HEK293 (cell line): Measurements from ENCODE around the gene SPC24.

ENCODE experiments used
- KLF9 ChIP-seq: fragments of 450-650 bp; formaldehyde crosslinking; IDR thresholded peaks from 2 replicates; pipeline ENCODE4 v1.5.1; 2016; ENCODE audit warnings: missing biosample characterization, missing genetic modification characterization, low read depth
- REST ChIP-seq: fragments of 450-650 bp; formaldehyde crosslinking; IDR thresholded peaks from 2 replicates; pipeline ENCODE4 v1.5.1; 2016; ENCODE audit warnings: missing biosample characterization, missing genetic modification characterization
- YY1 ChIP-seq: fragments of 450-650 bp; formaldehyde crosslinking; IDR thresholded peaks from 2 replicates; pipeline ENCODE4 v1.5.1; 2018; ENCODE audit warnings: missing biosample characterization, missing genetic modification characterization
- ZBTB1 ChIP-seq: fragments of 450-650 bp; formaldehyde crosslinking; IDR thresholded peaks from 2 replicates; pipeline ENCODE4 v1.5.1; 2016; ENCODE audit warnings: missing biosample characterization, missing genetic modification characterization
- ZBTB17 ChIP-seq: fragments of 450-650 bp; formaldehyde crosslinking; IDR thresholded peaks from 2 replicates; pipeline ENCODE4 v1.5.1; 2016; ENCODE audit warnings: missing biosample characterization, missing genetic modification characterization
- ZNF121 ChIP-seq: fragments of 450-650 bp; formaldehyde crosslinking; IDR thresholded peaks from 2 replicates; pipeline ENCODE4 v1.5.1; 2016; ENCODE audit warnings: missing biosample characterization, missing genetic modification characterization
- ZNF23 ChIP-seq: fragments of 450-650 bp; formaldehyde crosslinking; IDR thresholded peaks from 2 replicates; pipeline ENCODE4 v1.5.1; 2016; ENCODE audit warnings: missing biosample characterization, missing genetic modification characterization, borderline replicate concordance
- ZNF248 ChIP-seq: fragments of 450-650 bp; formaldehyde crosslinking; IDR thresholded peaks from 2 replicates; pipeline ENCODE4 v1.5.1; 2017; ENCODE audit warnings: missing biosample characterization, missing genetic modification characterization
- ZNF426 ChIP-seq: fragments of 450-650 bp; formaldehyde crosslinking; IDR thresholded peaks from 2 replicates; pipeline ENCODE4 v1.5.1; 2017; ENCODE audit warnings: missing biosample characterization, missing genetic modification characterization, mild to moderate bottlenecking, inconsistent platforms, moderate library complexity
- ZNF624 ChIP-seq: fragments of 450-650 bp; formaldehyde crosslinking; IDR thresholded peaks from 2 replicates; pipeline ENCODE4 v1.5.1; 2017; ENCODE audit warnings: missing biosample characterization, missing genetic modification characterization
- ZNF76 ChIP-seq: fragments of 450-650 bp; formaldehyde crosslinking; IDR thresholded peaks from 2 replicates; pipeline ENCODE4; 2016; ENCODE audit warnings: low read depth, missing biosample characterization, missing genetic modification characterization, borderline replicate concordance
- TF ChIP-seq, protein P1 (sequence below): fragments of 450-650 bp; formaldehyde crosslinking; IDR thresholded peaks from 2 replicates; pipeline ENCODE4 v1.5.1; 2016; ENCODE audit warnings: missing biosample characterization, missing genetic modification characterization
- TF ChIP-seq, protein P2 (sequence below): sonication (generic); formaldehyde crosslinking; IDR thresholded peaks from 2 replicates; pipeline ENCODE4 v1.8.1; 2022; ENCODE audit warnings: mild to moderate bottlenecking, moderate library complexity, missing genetic modification reagents

DNA sequence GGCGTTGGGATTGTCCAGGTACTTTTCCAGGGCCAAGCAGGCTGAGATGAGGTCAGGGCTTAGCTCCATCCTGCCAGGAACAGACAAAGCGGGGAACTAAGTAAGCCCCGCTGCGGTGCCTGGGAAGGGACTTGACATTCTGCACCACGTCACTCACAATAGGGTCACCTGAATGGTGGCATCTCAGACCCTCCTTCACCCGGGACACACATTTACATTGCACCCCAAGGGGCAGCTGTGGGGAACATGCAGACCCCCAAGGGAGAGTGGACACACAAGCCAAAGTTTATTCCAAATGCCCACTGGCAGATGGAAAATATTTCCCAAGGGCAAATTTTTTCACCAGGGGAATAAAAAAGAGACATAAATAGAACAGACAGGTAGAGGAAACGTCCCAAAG, 20.3 kb upstream of the SPC24 start:
- TF ChIP-seq YY1 (tag by site-specific recombination), result no peak
- TF ChIP-seq ZNF624 (tag by site-specific recombination), result no peak
- TF ChIP-seq ZBTB1 (tag by site-specific recombination), result no peak
- TF ChIP-seq ZNF76, result no peak
- no peak for TF ChIP-seq ZNF426 (tag by site-specific recombination)
- TF ChIP-seq, protein P1, sequence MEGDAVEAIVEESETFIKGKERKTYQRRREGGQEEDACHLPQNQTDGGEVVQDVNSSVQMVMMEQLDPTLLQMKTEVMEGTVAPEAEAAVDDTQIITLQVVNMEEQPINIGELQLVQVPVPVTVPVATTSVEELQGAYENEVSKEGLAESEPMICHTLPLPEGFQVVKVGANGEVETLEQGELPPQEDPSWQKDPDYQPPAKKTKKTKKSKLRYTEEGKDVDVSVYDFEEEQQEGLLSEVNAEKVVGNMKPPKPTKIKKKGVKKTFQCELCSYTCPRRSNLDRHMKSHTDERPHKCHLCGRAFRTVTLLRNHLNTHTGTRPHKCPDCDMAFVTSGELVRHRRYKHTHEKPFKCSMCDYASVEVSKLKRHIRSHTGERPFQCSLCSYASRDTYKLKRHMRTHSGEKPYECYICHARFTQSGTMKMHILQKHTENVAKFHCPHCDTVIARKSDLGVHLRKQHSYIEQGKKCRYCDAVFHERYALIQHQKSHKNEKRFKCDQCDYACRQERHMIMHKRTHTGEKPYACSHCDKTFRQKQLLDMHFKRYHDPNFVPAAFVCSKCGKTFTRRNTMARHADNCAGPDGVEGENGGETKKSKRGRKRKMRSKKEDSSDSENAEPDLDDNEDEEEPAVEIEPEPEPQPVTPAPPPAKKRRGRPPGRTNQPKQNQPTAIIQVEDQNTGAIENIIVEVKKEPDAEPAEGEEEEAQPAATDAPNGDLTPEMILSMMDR, result no peak
- TF ChIP-seq ZNF248 (tag by site-specific recombination), result no peak
- no peak for TF ChIP-seq ZNF121 (tag by site-specific recombination)
- TF ChIP-seq ZNF23 (tag by site-specific recombination), result no peak
- TF ChIP-seq KLF9, result no peak
- no peak for TF ChIP-seq ZBTB17 (tag by site-specific recombination)
- TF ChIP-seq REST, result no peak
- TF ChIP-seq, protein P2, sequence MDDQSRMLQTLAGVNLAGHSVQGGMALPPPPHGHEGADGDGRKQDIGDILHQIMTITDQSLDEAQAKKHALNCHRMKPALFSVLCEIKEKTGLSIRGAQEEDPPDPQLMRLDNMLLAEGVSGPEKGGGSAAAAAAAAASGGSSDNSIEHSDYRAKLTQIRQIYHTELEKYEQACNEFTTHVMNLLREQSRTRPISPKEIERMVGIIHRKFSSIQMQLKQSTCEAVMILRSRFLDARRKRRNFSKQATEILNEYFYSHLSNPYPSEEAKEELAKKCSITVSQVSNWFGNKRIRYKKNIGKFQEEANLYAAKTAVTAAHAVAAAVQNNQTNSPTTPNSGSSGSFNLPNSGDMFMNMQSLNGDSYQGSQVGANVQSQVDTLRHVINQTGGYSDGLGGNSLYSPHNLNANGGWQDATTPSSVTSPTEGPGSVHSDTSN, result no peak
